GM23338 (cell line): ENCODE data around the gene LIPG. TPM values are rescaled to one million over a fixed set of nuclear protein-coding genes. Genes with fewer than 3 reads are reported as not detected.

Experiments used
- ATAC-seq: fragments of 200-7000 bp; cut with Tn5 transposase; 3 replicates; pipeline ENCODE4 v1.9.1; 2020
- DNase-seq: peaks from one replicate; pipeline ENCODE4 v3.0.0-alpha.2; 2015; ENCODE audit warnings: low spot score
- H2AFZ ChIP-seq: fragments of 200-600 bp; sonication (generic); 2 replicates; pipeline ENCODE4 v1.8.0; 2016; ENCODE audit warnings: antibody characterized with exemption, mild to moderate bottlenecking, moderate library complexity
- H3F3A ChIP-seq: fragments of 200-600 bp; sonication (generic); replicated peaks from 2 replicates; pipeline ENCODE4 v1.8.0; 2017; ENCODE audit warnings: antibody characterized with exemption, mixed run types, low read depth
- H3K27ac ChIP-seq: fragments of 200-600 bp; sonication (generic); 2 replicates; pipeline ENCODE4 v1.6.1; 2016; ENCODE audit warnings: low read depth
- H3K27me3 ChIP-seq: fragments of 200-600 bp; sonication (generic); 2 replicates; pipeline ENCODE4 v1.8.0; 2016; ENCODE audit warnings: mild to moderate bottlenecking, mixed run types, moderate library complexity; ENCODE audit not compliant: insufficient read depth
- H3K36me3 ChIP-seq: fragments of 200-600 bp; sonication (generic); 2 replicates; pipeline ENCODE4 v1.8.0; 2016; ENCODE audit warnings: mild to moderate bottlenecking; ENCODE audit not compliant: insufficient read depth
- H3K4me1 ChIP-seq: fragments of 200-600 bp; sonication (generic); 2 replicates; pipeline ENCODE4 v1.8.0; 2016; ENCODE audit warnings: mild to moderate bottlenecking, moderate library complexity; ENCODE audit not compliant: insufficient read depth
- H3K4me2 ChIP-seq: fragments of 200-600 bp; sonication (generic); 2 replicates; pipeline ENCODE4 v1.7.1; 2017; ENCODE audit warnings: mixed run types
- H3K4me3 ChIP-seq: fragments of 200-600 bp; sonication (generic); 2 replicates; pipeline ENCODE4 v1.6.1; 2016; ENCODE audit warnings: mixed run types
- H3K79me2 ChIP-seq: fragments of 200-600 bp; sonication (generic); replicated peaks from 2 replicates; pipeline ENCODE4 v1.8.0; 2017; ENCODE audit warnings: mild to moderate bottlenecking; ENCODE audit not compliant: insufficient read depth
- H3K9me2 ChIP-seq: fragments of 200-600 bp; sonication (generic); 2 replicates; pipeline ENCODE4 v1.8.0; 2017; ENCODE audit not compliant: insufficient read depth
- H4K20me1 ChIP-seq: fragments of 200-600 bp; sonication (generic); replicated peaks from 2 replicates; pipeline ENCODE4 v1.8.0; 2017; ENCODE audit warnings: mild to moderate bottlenecking; ENCODE audit not compliant: insufficient read depth
- H3K27ac Mint-ChIP-seq: 2 replicates; pipeline ENCODE4 v1.8.0; 2020; ENCODE audit warnings: inconsistent platforms, mild to moderate bottlenecking, moderate library complexity, mixed read lengths
- H3K27me3 Mint-ChIP-seq: 3 replicates; pipeline ENCODE4 v1.8.0; 2022; ENCODE audit warnings: low read depth, mild to moderate bottlenecking, moderate library complexity, mixed read lengths, inconsistent platforms; ENCODE audit not compliant: insufficient read depth, poor library complexity
- H3K36me3 Mint-ChIP-seq: 3 replicates; pipeline ENCODE4 v1.8.0; 2021; ENCODE audit warnings: low read depth, mild to moderate bottlenecking, inconsistent platforms, moderate library complexity, mixed read lengths
- H3K4me1 Mint-ChIP-seq: 3 replicates; pipeline ENCODE4 v1.8.0; 2020; ENCODE audit warnings: mild to moderate bottlenecking, inconsistent platforms, mixed read lengths
- H3K4me3 Mint-ChIP-seq: 3 replicates; pipeline ENCODE4 v1.8.0; 2021; ENCODE audit warnings: moderate library complexity, mild to moderate bottlenecking, inconsistent platforms, mixed read lengths
- H3K9me3 Mint-ChIP-seq: 3 replicates; pipeline ENCODE4 v1.8.0; 2020; ENCODE audit warnings: moderate library complexity, mild to moderate bottlenecking, inconsistent platforms, mixed read lengths
- CREB1 ChIP-seq: fragments of 250-450 bp; sonication (Bioruptor Pico); IDR thresholded peaks from 2 replicates; pipeline ENCODE4 v1.5.0; 2020; ENCODE audit warnings: low read depth, mild to moderate bottlenecking, moderate library complexity
- ETS1 ChIP-seq: IDR thresholded peaks from 2 replicates; pipeline ENCODE4 v1.6.1; 2016; ENCODE audit warnings: antibody characterized with exemption
- POLR2AphosphoS5 ChIP-seq: IDR thresholded peaks from 2 replicates; pipeline ENCODE4 v1.6.1; 2016; ENCODE audit warnings: antibody characterized with exemption, low read depth
- ZNF114 ChIP-seq: fragments of 250-450 bp; sonication (Bioruptor Pico); IDR thresholded peaks from 2 replicates; pipeline ENCODE4 v1.5.0; 2020; ENCODE audit warnings: mild to moderate bottlenecking, moderate library complexity
- ZNF331 ChIP-seq: fragments of 250-450 bp; sonication (Bioruptor Pico); IDR thresholded peaks from 2 replicates; pipeline ENCODE4 v1.5.0; 2020; ENCODE audit warnings: low read depth, mild to moderate bottlenecking, moderate library complexity
- polyA plus RNA-seq: library from polyadenylated mRNA; unstranded; fragments of >200 nt; fragmentation: Nextera tagmentation; extraction: Ambion mirVana; gene quantifications from 2 replicates; pipeline ENCODE4 v1.2.1, GENCODE V29; 2016
- total RNA-seq: library from RNA; depleted of rRNA; stranded (reverse); fragments of >200 nt; shearing (Covaris generic); gene quantifications from 2 replicates; pipeline ENCODE4 v1.2.3, GENCODE V29; 2014
- TF ChIP-seq, protein P1 (sequence below), 2 experiments: fragments of 200-600 bp in 1 of 2; sonication (generic) in 1 of 2; conservative IDR thresholded peaks; 2 replicates each; pipeline versions ENCODE4 v1.5.1 to v1.6.1; 2016 to 2017; ENCODE audit warnings: antibody characterized with exemption in 2 of 2, low read depth in 2 of 2, mild to moderate bottlenecking in 2 of 2, moderate library complexity in 1 of 2
- TF ChIP-seq, protein P2 (sequence below): fragments of 250-450 bp; sonication (Bioruptor Pico); IDR thresholded peaks from 2 replicates; pipeline ENCODE4 v1.5.0; 2020; ENCODE audit warnings: mild to moderate bottlenecking, moderate library complexity

Gene LIPG
- total and polyA plus RNA-seq, 2 experiments from 2014 or later: 4.9 to 17.7 TPM

DNA sequence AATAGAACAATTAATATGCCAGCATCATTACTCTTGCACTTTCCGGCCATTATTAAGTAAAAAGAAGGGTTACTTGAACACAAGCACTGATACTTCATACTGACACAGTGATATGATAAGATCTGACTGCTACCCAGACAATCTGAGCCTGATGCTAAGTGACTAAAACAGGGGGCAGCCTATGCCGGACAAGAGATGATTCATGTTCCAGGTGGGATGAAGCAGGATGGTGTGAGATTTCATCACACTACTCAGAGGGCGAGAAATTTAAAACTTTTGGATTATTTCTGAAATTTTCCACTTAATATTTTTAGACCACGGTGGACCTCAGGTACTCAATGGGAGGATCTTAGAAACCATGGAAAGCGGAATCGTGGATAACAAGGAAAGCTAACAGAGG is 61.7 kb downstream of the LIPG start:
- H3K27me3 ChIP-seq: no peaks in the 10 kb centered on the region
- no peaks in the 10 kb centered on the region for H3K36me3 ChIP-seq
- no peak overlapping the region for H3K4me2 ChIP-seq
- H4K20me1 ChIP-seq: no peaks in the 10 kb centered on the region
- no peak overlapping the region for H3K27ac ChIP-seq
- TF ChIP-seq ZNF331 (CRISPR knock-in tag) (no peak), POLR2AphosphoS5 (no peak), CREB1 (CRISPR knock-in tag) (no peak), ETS1 (no peak), ZNF114 (CRISPR knock-in tag) (no peak)
- TF ChIP-seq, protein P1, sequence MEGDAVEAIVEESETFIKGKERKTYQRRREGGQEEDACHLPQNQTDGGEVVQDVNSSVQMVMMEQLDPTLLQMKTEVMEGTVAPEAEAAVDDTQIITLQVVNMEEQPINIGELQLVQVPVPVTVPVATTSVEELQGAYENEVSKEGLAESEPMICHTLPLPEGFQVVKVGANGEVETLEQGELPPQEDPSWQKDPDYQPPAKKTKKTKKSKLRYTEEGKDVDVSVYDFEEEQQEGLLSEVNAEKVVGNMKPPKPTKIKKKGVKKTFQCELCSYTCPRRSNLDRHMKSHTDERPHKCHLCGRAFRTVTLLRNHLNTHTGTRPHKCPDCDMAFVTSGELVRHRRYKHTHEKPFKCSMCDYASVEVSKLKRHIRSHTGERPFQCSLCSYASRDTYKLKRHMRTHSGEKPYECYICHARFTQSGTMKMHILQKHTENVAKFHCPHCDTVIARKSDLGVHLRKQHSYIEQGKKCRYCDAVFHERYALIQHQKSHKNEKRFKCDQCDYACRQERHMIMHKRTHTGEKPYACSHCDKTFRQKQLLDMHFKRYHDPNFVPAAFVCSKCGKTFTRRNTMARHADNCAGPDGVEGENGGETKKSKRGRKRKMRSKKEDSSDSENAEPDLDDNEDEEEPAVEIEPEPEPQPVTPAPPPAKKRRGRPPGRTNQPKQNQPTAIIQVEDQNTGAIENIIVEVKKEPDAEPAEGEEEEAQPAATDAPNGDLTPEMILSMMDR (conservative IDR thresholded peaks at IDR 0.05; ENCODE audit: low read depth in 2 of 2): no peak
- TF ChIP-seq, protein P2, sequence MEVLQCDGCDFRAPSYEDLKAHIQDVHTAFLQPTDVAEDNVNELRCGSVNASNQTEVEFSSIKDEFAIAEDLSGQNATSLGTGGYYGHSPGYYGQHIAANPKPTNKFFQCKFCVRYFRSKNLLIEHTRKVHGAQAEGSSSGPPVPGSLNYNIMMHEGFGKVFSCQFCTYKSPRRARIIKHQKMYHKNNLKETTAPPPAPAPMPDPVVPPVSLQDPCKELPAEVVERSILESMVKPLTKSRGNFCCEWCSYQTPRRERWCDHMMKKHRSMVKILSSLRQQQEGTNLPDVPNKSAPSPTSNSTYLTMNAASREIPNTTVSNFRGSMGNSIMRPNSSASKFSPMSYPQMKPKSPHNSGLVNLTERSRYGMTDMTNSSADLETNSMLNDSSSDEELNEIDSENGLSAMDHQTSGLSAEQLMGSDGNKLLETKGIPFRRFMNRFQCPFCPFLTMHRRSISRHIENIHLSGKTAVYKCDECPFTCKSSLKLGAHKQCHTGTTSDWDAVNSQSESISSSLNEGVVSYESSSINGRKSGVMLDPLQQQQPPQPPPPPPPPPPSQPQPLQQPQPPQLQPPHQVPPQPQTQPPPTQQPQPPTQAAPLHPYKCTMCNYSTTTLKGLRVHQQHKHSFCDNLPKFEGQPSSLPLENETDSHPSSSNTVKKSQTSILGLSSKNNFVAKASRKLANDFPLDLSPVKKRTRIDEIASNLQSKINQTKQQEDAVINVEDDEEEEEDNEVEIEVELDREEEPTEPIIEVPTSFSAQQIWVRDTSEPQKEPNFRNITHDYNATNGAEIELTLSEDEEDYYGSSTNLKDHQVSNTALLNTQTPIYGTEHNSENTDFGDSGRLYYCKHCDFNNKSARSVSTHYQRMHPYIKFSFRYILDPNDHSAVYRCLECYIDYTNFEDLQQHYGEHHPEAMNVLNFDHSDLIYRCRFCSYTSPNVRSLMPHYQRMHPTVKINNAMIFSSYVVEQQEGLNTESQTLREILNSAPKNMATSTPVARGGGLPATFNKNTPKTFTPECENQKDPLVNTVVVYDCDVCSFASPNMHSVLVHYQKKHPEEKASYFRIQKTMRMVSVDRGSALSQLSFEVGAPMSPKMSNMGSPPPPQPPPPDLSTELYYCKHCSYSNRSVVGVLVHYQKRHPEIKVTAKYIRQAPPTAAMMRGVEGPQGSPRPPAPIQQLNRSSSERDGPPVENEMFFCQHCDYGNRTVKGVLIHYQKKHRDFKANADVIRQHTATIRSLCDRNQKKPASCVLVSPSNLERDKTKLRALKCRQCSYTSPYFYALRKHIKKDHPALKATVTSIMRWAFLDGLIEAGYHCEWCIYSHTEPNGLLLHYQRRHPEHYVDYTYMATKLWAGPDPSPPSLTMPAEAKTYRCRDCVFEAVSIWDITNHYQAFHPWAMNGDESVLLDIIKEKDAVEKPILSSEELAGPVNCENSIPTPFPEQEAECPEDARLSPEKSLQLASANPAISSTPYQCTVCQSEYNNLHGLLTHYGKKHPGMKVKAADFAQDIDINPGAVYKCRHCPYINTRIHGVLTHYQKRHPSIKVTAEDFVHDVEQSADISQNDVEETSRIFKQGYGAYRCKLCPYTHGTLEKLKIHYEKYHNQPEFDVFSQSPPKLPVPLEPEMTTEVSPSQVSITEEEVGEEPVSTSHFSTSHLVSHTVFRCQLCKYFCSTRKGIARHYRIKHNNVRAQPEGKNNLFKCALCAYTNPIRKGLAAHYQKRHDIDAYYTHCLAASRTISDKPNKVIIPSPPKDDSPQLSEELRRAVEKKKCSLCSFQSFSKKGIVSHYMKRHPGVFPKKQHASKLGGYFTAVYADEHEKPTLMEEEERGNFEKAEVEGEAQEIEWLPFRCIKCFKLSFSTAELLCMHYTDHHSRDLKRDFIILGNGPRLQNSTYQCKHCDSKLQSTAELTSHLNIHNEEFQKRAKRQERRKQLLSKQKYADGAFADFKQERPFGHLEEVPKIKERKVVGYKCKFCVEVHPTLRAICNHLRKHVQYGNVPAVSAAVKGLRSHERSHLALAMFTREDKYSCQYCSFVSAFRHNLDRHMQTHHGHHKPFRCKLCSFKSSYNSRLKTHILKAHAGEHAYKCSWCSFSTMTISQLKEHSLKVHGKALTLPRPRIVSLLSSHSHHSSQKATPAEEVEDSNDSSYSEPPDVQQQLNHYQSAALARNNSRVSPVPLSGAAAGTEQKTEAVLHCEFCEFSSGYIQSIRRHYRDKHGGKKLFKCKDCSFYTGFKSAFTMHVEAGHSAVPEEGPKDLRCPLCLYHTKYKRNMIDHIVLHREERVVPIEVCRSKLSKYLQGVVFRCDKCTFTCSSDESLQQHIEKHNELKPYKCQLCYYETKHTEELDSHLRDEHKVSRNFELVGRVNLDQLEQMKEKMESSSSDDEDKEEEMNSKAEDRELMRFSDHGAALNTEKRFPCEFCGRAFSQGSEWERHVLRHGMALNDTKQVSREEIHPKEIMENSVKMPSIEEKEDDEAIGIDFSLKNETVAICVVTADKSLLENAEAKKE (CRISPR knock-in tag): no peak
- H3K4me1 ChIP-seq: no peaks in the 10 kb centered on the region
- H3K9me3 Mint-ChIP-seq: no peaks in the 10 kb centered on the region
- no peak overlapping the region for H3K4me3 ChIP-seq
- no peak overlapping the region for H3K27ac Mint-ChIP-seq
- H3K4me3 Mint-ChIP-seq: no peak overlapping the region
- H3K4me1 Mint-ChIP-seq: peaks cover 13% of the 10 kb centered on the region
- ATAC-seq: no peak
- H3K9me2 ChIP-seq: peaks cover 4% of the 10 kb centered on the region; the same call in 1 of the 2 replicates
- H3F3A ChIP-seq: no peaks in the 10 kb centered on the region
- H3K79me2 ChIP-seq: no peaks in the 10 kb centered on the region
- H2AFZ ChIP-seq: no peak overlapping the region
- DNase-seq: no peak
- no peaks in the 10 kb centered on the region for H3K36me3 Mint-ChIP-seq
- peaks cover 13% of the 10 kb centered on the region for H3K27me3 Mint-ChIP-seq
